NCI-H146 treated with DMSO at 0.1 percent for 48 hours (cell line): ENCODE results near the gene TCP11L1.
"Not testable (repeated sequence)": the region's sequence is repeated elsewhere in the genome, so short reads cannot be mapped to it uniquely, and the experiment has no call there.

Experiments used
- DNase-seq: peaks from one replicate; lab custom pipeline; 2025; ENCODE audit not compliant: unreplicated experiment; lab: John Stamatoyannopoulos, UW

TCP11L1 gene

DNA sequence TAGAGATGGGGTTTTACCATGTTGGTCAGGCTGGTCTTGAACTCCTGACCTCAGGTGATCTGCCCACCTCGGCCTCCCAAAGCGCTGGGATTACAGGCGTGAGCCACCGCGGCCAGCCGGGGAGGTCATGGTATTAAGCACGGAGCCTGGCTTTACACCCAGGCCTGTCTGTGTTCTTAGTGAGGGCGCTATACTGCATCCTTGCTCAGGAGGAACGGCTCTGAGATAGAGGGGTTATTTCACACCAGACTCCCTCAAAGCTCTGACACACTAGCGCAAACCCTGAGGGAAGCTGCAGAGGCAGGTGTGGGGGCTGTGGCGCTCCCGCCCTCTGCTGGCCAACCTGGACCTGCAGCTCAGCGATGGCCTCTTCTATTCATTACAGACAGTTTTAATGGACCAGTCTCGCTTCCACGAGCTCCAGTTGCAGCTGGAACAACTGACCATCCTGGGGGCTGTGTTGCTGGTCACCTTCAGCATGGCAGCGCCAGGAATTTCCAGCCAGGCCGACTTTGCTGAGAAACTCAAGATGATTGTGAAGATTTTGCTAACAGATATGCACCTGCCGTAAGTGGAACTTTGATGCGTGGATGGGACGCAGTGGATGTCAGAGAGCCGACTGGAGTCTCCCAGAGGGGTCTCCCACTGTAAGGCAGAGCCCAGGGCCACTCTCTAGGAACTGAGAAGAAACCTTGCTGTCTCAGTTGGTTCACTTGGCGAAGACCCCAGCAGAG is 26.2 kb downstream of the TCP11L1 start:
- peak; percentile 34 for DNase-seq

DNA sequence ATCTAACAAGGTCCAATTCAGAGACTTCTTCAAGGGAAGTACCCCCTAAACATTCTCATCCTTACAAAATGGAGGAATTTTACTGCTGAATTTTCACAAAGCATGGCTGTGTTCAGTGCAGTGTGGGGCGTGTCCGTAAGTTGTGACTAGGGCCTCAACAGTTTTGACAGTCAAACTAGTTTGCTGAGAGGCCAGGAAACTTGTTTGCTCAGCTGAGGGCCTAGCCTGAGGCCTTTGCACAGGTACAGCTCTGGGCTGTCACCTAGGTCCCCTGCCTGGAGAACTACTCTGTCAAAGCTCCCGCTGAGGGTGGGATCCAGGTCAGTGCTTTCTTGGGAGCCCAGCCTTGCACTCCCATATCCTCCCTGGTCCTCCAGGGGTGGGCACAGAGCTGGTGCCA is 27.9 kb downstream of the TCP11L1 start:
- DNase-seq: no peak

GRCh38 chr11:33068611-33069340 is 29.4 kb downstream of the TCP11L1 start:
- no peak for DNase-seq

DNA sequence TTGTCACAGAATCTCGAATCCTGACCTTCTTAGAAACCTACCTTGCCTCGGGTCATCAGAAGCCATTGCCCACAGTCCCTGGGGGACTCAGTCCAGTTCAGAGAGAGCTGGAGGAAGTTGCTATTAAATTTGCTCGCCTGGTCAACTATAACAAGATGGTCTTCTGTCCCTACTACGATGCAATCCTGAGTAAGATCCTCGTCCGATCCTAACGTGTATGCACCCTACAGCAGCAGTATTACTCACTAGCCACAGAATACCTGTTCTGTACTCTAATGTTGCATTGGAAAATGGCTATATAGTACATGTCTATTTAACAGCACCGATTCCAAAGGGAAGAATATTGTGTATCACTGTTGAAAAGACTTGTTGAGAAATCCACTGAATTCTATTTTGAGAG is 33.1 kb downstream of the TCP11L1 start:
- no peak for DNase-seq

DNA sequence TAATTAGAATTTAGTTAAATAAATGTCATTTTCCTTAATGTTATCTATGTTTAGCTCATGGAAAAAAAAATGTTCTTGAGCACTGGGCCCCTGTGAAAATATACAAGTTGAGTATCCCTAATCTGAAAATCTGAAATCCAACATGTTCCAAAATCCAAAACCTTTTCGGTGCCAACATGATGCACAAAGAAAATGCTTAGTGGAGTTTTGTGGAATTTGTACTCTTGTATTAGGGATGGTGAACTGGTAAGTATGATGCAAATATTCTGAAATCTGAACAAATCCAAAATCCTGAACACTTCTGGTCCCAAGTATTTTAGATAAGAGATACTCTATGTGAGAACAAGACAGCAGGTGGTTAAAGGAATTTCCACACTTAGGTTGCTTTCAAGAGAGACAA is 44.5 kb downstream of the TCP11L1 start:
- no peak for DNase-seq

GRCh38 chr11:33086017-33086416 is 46.6 kb downstream of the TCP11L1 start:
- DNase-seq: no peak

DNA sequence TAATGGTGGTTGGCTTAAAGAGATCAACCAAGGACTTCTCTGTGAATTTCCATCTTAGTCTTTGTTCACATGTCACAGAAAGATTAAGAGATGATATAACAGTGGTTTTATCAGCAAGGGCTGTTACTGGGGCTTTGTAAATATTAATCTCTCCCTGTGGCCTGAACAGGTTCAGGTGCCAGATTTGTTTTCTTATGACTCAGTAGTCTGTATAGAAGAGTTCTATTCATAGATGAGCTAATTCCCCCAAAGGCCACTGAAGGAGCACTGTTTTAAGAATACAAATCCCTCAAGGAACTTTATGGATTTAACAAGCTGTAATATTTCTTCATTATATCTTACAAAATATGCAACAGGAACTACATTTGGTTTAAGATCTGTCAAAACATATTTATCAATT is 50.4 kb downstream of the TCP11L1 start:
- DNase-seq: no peak

DNA sequence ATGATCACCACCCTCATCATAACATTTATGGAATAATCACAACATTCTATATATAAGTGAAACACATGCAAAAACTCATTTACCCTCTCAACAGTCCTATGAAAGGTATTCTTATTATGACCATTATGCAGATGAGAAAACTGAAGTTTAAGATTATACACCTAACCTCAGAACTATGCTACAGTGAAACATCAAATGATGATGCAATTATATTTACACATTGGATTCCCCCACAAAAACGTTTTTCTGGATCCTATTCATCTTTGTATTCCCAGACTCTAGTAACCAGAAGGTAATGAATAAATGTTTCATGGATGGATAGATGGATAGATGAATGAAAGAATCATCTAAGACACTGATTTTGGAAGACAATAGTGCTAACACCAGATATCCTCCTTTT is 54.8 kb downstream of the TCP11L1 start:
- DNase-seq: no peak

GRCh38 chr11:33103836-33104235 is 64.5 kb downstream of the TCP11L1 start:
- DNase-seq: no peak

GRCh38 chr11:33109294-33109895 is 70.0 kb downstream of the TCP11L1 start:
- no peak for DNase-seq

- DNase-seq: no peak
Observed at GRCh38 chr11:33110083-33110482, 70.7 kb downstream of the TCP11L1 start.

DNA sequence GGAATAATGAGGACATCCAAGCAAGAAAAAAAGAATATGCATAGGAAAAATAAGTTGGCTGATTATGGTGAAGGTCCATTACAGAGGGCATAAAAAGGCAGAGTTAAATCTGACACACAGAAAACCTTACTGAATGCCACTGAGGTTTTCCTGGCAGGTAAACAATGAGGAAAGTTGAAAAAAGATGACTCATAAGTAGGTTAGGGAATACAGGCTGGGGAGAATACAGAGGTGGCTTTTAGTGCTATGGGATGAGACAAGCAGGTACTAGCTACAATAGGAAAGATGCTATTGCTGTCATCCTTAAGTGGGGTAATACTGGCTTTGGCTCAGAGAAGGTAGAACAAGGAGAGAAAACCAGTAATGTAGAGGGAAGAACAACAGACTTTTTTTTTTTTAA is 77.2 kb downstream of the TCP11L1 start:
- no peak for DNase-seq

DNA sequence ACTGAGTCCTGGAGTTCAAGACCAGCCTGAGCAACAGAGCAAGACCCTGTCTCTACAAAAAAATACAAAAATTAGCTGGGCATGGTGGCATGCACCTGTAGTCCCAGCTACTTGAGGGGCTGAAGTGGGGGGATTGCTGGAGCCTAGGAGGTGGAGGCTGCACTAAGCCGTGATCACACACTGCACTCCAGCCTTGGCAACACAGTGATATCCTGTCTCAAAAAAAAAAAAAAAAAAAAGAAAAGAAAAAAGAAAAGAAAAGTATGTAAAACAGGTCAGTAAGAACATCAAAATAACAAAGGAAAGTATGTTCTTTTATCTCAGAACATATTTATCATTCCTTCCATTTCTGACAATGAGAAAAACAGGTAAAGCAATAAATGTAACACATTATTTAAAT is 83.3 kb downstream of the TCP11L1 start:
- DNase-seq: not testable (repeated sequence)
